GM23338 (cell line): ENCODE measurements around the gene ZBTB5.
"Not testable (repeated sequence)": the region's sequence is repeated elsewhere in the genome, so short reads cannot be mapped to it uniquely, and the experiment has no call there.

Experiments
- EZH2 ChIP-seq: fragments of 200-600 bp; sonication (generic); IDR thresholded peaks from one replicate; pipeline ENCODE4 v1.8.0; 2017; ENCODE audit warnings: antibody characterized with exemption, mild to moderate bottlenecking, low read depth; ENCODE audit not compliant: unreplicated experiment
- EZH2phosphoT487 ChIP-seq: fragments of 200-600 bp; sonication (generic); IDR thresholded peaks from one replicate; pipeline ENCODE4 v1.8.1; 2018; ENCODE audit warnings: antibody characterized with exemption; ENCODE audit not compliant: unreplicated experiment
- POLR2AphosphoS5 ChIP-seq: IDR thresholded peaks from 2 replicates; pipeline ENCODE4 v1.6.1; 2016; ENCODE audit warnings: antibody characterized with exemption, low read depth
- TF ChIP-seq, protein P1 (sequence below), 2 experiments: fragments of 200-600 bp in 1 of 2; sonication (generic) in 1 of 2; conservative IDR thresholded peaks; 2 replicates each; pipeline versions ENCODE4 v1.5.1 to v1.6.1; 2016 to 2017; ENCODE audit warnings: antibody characterized with exemption in 2 of 2, low read depth in 2 of 2, mild to moderate bottlenecking in 2 of 2, moderate library complexity in 1 of 2
- TF ChIP-seq, protein P2 (sequence below): IDR thresholded peaks from one replicate; pipeline ENCODE4 v1.6.1; 2018; ENCODE audit warnings: antibody characterized with exemption; ENCODE audit not compliant: unreplicated experiment

DNA sequence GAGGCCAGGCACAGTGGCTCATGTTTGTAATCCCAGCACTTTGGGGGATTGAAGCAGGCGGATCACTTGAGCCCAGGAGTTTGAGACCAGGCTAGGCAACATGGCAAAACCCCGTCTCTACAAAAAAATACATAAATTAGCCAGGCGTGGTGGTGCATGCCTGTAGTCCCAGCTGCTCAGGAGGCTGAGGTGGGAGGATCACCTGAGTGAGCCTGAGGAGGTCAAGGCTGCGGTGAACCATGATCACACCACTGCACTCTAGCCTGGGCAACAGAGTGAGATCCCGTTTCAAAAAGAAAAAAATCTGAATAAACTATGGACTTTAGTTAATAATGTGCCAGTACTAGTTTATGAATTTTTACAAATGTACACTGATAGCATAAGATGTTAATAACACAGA, 44.8 kb upstream of the ZBTB5 start:
- TF ChIP-seq, protein P1, sequence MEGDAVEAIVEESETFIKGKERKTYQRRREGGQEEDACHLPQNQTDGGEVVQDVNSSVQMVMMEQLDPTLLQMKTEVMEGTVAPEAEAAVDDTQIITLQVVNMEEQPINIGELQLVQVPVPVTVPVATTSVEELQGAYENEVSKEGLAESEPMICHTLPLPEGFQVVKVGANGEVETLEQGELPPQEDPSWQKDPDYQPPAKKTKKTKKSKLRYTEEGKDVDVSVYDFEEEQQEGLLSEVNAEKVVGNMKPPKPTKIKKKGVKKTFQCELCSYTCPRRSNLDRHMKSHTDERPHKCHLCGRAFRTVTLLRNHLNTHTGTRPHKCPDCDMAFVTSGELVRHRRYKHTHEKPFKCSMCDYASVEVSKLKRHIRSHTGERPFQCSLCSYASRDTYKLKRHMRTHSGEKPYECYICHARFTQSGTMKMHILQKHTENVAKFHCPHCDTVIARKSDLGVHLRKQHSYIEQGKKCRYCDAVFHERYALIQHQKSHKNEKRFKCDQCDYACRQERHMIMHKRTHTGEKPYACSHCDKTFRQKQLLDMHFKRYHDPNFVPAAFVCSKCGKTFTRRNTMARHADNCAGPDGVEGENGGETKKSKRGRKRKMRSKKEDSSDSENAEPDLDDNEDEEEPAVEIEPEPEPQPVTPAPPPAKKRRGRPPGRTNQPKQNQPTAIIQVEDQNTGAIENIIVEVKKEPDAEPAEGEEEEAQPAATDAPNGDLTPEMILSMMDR (conservative IDR thresholded peaks at IDR 0.05; ENCODE audit: low read depth in 2 of 2) = not testable (repeated sequence)
- TF ChIP-seq EZH2, POLR2AphosphoS5, EZH2phosphoT487: not testable (repeated sequence)
- TF ChIP-seq, protein P2, sequence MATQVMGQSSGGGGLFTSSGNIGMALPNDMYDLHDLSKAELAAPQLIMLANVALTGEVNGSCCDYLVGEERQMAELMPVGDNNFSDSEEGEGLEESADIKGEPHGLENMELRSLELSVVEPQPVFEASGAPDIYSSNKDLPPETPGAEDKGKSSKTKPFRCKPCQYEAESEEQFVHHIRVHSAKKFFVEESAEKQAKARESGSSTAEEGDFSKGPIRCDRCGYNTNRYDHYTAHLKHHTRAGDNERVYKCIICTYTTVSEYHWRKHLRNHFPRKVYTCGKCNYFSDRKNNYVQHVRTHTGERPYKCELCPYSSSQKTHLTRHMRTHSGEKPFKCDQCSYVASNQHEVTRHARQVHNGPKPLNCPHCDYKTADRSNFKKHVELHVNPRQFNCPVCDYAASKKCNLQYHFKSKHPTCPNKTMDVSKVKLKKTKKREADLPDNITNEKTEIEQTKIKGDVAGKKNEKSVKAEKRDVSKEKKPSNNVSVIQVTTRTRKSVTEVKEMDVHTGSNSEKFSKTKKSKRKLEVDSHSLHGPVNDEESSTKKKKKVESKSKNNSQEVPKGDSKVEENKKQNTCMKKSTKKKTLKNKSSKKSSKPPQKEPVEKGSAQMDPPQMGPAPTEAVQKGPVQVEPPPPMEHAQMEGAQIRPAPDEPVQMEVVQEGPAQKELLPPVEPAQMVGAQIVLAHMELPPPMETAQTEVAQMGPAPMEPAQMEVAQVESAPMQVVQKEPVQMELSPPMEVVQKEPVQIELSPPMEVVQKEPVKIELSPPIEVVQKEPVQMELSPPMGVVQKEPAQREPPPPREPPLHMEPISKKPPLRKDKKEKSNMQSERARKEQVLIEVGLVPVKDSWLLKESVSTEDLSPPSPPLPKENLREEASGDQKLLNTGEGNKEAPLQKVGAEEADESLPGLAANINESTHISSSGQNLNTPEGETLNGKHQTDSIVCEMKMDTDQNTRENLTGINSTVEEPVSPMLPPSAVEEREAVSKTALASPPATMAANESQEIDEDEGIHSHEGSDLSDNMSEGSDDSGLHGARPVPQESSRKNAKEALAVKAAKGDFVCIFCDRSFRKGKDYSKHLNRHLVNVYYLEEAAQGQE = not testable (repeated sequence)
